GM21381 (cell line): ENCODE results near the gene LRRC18.

ENCODE experiments used
- ATAC-seq: cut with Tn5 transposase; IDR thresholded peaks from one replicate; pipeline ENCODE4 v1.9.1; 2021; ENCODE audit warnings: mild to moderate bottlenecking, moderate library complexity; ENCODE audit not compliant: unreplicated experiment

Gene LRRC18

GRCh38 chr10:48884179-48885045 is 55.2 kb downstream of the LRRC18 start:
- ATAC-seq: no peak

DNA sequence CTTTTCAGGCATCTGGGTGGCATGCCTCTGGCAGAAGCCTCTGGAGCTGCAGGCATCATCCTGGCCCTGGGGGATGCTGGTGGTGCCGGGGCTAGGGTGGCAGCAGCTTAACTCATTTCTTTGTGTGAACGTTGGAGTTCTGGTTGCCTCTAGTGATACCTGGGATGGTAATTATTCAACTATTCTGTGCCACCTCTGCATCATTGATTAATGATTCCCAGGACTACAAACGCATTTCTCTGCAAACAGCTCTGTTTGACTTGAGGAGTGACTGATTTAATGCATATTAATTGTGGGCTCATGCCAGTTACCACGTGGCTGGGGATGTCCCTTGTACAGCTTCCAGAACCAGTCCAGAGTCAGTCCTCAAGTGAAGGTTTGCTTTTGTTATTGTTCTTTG is 55.9 kb downstream of the LRRC18 start:
- no peak for ATAC-seq

- ATAC-seq: no peak
These were observed 56.8 kb downstream of the LRRC18 start for GRCh38 chr10:48882881-48883280.

GRCh38 chr10:48881937-48882336 is 57.7 kb downstream of the LRRC18 start:
- no peak for ATAC-seq

DNA sequence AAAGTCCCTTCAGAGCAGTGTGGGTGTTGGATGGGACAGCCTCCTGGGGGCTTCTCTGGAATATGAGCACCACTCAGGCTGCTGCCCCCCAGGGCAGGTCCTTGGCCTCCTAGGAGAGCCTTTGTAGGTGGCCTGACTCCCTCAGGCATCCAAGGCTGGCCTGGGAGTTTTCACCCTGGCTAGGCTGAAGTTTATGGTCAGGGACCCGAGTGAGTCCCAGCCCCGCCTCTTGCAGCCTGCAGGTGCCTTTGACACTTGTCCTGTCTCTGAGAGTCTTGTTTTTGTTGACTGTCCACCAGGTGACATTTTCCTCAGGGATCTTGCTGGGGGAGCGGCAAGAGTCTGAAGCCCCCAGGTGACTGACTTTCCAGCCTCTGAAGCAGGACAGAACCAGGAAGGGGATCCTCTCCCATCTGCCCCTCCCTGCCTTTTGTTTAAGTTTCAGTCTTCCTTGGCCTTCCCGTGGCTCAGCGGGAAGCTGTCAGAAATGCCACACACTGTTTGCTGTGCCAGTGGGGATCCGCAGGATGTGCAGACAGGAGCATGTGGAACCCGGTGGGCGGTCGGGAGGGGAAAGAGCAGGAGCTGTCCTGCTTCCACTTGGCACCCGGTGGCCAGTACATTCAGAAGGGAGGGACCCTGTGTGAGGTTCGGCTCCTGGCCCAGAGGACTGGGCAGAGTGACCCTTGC is 59.5 kb downstream of the LRRC18 start:
- ATAC-seq: no peak

DNA sequence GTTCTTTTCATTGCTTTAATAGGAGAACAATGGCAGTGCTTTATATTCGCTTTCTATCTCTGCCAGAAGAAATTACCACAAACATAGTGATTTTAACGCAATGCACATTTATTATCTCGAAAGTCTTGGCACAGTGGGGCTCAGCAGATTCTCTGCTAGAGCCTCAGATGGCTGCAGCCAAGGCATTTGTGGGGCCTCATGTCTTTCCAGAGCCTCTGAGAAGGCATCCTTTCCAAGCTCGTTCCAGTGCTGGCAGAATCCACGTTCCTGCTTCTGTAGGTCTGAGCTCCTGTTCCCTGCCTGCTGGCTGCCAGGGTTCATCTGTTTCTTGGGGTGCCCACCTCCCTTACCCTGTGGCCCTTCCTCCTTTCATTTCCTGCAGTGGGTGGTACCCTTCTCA is 60.2 kb downstream of the LRRC18 start:
- no peak for ATAC-seq

- no peak for ATAC-seq
These were observed 61.5 kb downstream of the LRRC18 start for GRCh38 chr10:48878091-48878490.

DNA sequence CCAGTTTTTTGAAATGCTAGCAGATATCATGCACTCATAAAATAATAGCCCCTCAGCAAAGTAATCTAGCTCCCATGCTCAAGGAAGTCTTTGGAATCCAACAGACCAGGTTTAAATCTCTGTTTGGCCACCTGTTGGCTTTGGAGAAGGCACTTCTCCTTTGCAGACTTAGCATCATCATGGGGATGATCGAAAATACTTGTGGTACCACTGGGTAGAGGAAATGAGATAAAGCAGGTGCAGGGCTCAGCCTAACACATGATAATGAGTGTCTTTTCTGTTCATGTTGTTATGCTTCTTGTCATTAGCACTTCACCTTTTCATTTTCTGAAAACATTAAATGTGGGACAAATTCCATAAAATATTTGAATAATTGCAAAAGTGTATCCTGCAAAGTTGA is 67.4 kb downstream of the LRRC18 start:
- ATAC-seq: no peak
